ENCODE data around the gene PPP6R2. TPM values are rescaled to one million over a fixed set of nuclear protein-coding genes. Genes with fewer than 3 reads are reported as not detected.

The PPP6R2 gene
- polyA plus RNA-seq, 1 donor from 2014 or later, result 85.4 TPM

GRCh38 chr22:50481045-50481439, 137.9 kb downstream of the PPP6R2 start:
- Histone ChIP-seq H2AFZ (ENCODE audit: low read depth, low read length) (no peak overlapping the region), H3K4me2 (ENCODE audit: low read length) (no peak overlapping the region)

DNA sequence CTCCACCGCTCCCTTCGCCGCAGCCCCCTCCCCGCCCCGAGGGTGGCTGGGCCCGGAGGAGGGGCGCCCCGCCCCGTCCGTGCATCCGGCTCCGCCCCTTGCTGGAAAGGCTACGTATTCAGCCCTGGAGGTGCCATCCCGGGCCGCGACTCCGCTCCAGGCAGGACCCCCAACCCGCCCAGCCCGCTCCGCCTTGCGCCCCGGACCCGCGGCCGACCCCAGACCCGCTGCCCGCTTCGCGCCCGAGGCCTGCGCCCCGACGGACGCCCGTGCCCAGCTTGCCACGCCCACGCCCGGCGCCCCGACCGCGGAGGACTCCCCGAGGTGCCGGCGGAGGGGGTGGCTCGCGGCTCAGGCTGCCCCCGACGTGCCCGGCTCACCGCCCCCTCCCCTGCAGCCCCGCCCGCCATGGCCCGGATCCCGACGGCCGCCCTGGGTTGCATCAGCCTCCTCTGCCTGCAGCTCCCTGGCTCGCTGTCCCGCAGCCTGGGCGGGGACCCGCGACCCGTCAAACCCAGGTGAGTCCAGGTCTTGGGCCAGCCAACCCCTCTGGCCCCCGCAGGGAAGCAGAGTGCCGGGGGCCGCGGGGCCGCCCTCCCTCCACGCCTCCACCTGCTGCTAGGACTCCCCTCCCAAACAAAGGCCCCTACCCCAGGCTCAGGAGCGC, 138.4 kb downstream of the PPP6R2 start, which contains the start of gene ADM2:
Gene ADM2, plus strand, starts transcription at position 104 of the 667 bp plus-strand sequence. Its CDS starts 305 bp downstream, at position 409.
- no peaks in the 10 kb centered on the region for H3F3A ChIP-seq (ENCODE audit: insufficient read depth, low read length, poor library complexity, severe bottlenecking)
- no peak within 1 kb of the TSS for H2AFZ ChIP-seq (ENCODE audit: low read depth, low read length)
- no peaks in the 10 kb centered on the region for H4K20me1 ChIP-seq (ENCODE audit: insufficient read depth)
- no peaks in the 10 kb centered on the region for H3K79me2 ChIP-seq (replicated peaks; ENCODE audit: insufficient read depth, low read length)
- H3K27me3 ChIP-seq (ENCODE audit: insufficient read depth, low read depth, low read length), result peaks cover 32% of the 10 kb centered on the region
- no peaks in the 10 kb centered on the region for H3K9me2 ChIP-seq (ENCODE audit: insufficient read depth, low read length)
- TF ChIP-seq MXI1 (conservative IDR thresholded peaks at IDR 0.05; ENCODE audit: poor library complexity, severe bottlenecking) (no peak), TAF1 (IDR thresholded peaks at IDR 0.05; ENCODE audit: low read depth) (no peak), SMC3 (conservative IDR thresholded peaks at IDR 0.05; ENCODE audit: poor library complexity) (no peak), EP300 (conservative IDR thresholded peaks at IDR 0.05; ENCODE audit: poor library complexity, severe bottlenecking) (no peak), RAD21 (conservative IDR thresholded peaks at IDR 0.05) (no peak), POLR2AphosphoS5 (IDR thresholded peaks at IDR 0.05) (no peak), EZH2 (IDR thresholded peaks at IDR 0.05; ENCODE audit: borderline replicate concordance, insufficient read depth, low read length, poor library complexity, severe bottlenecking) (no peak)
- TF ChIP-seq, protein P1, sequence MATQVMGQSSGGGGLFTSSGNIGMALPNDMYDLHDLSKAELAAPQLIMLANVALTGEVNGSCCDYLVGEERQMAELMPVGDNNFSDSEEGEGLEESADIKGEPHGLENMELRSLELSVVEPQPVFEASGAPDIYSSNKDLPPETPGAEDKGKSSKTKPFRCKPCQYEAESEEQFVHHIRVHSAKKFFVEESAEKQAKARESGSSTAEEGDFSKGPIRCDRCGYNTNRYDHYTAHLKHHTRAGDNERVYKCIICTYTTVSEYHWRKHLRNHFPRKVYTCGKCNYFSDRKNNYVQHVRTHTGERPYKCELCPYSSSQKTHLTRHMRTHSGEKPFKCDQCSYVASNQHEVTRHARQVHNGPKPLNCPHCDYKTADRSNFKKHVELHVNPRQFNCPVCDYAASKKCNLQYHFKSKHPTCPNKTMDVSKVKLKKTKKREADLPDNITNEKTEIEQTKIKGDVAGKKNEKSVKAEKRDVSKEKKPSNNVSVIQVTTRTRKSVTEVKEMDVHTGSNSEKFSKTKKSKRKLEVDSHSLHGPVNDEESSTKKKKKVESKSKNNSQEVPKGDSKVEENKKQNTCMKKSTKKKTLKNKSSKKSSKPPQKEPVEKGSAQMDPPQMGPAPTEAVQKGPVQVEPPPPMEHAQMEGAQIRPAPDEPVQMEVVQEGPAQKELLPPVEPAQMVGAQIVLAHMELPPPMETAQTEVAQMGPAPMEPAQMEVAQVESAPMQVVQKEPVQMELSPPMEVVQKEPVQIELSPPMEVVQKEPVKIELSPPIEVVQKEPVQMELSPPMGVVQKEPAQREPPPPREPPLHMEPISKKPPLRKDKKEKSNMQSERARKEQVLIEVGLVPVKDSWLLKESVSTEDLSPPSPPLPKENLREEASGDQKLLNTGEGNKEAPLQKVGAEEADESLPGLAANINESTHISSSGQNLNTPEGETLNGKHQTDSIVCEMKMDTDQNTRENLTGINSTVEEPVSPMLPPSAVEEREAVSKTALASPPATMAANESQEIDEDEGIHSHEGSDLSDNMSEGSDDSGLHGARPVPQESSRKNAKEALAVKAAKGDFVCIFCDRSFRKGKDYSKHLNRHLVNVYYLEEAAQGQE (IDR thresholded peaks at IDR 0.05; ENCODE audit: borderline replicate concordance), result no peak
- TF ChIP-seq, protein P2, sequence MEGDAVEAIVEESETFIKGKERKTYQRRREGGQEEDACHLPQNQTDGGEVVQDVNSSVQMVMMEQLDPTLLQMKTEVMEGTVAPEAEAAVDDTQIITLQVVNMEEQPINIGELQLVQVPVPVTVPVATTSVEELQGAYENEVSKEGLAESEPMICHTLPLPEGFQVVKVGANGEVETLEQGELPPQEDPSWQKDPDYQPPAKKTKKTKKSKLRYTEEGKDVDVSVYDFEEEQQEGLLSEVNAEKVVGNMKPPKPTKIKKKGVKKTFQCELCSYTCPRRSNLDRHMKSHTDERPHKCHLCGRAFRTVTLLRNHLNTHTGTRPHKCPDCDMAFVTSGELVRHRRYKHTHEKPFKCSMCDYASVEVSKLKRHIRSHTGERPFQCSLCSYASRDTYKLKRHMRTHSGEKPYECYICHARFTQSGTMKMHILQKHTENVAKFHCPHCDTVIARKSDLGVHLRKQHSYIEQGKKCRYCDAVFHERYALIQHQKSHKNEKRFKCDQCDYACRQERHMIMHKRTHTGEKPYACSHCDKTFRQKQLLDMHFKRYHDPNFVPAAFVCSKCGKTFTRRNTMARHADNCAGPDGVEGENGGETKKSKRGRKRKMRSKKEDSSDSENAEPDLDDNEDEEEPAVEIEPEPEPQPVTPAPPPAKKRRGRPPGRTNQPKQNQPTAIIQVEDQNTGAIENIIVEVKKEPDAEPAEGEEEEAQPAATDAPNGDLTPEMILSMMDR (IDR thresholded peaks at IDR 0.05; ENCODE audit: poor library complexity, severe bottlenecking), result no peak
- no peaks in the 10 kb centered on the region for H3K36me3 ChIP-seq (ENCODE audit: insufficient read depth, low read length)
- H3K4me3 ChIP-seq (ENCODE audit: low read length), result no peak within 1 kb of the TSS
- H3K4me2 ChIP-seq (ENCODE audit: low read length), result no peak within 1 kb of the TSS
- H3K9ac ChIP-seq (ENCODE audit: low read length), result no peak within 1 kb of the TSS
- H3K9me3 ChIP-seq (ENCODE audit: low read length), result no peaks in the 10 kb centered on the region
- no peak within 1 kb of the TSS for H3K27ac ChIP-seq (ENCODE audit: low read length)

More at GRCh38 chr22:50481045-50481439, 137.9 kb downstream of the PPP6R2 start:
- Histone ChIP-seq H3K4me3 (ENCODE audit: low read length) (no peak overlapping the region), H3K27me3 (ENCODE audit: insufficient read depth, low read depth, low read length) (peaks cover 32% of the 10 kb centered on the region), H3F3A (ENCODE audit: insufficient read depth, low read length, poor library complexity, severe bottlenecking) (no peaks in the 10 kb centered on the region), H3K79me2 (replicated peaks; ENCODE audit: insufficient read depth, low read length) (no peaks in the 10 kb centered on the region), H3K9me3 (ENCODE audit: low read length) (no peaks in the 10 kb centered on the region), H3K27ac (ENCODE audit: low read length) (no peak overlapping the region), H3K9me2 (ENCODE audit: insufficient read depth, low read length) (no peaks in the 10 kb centered on the region), H3K36me3 (ENCODE audit: insufficient read depth, low read length) (no peaks in the 10 kb centered on the region), H4K20me1 (ENCODE audit: insufficient read depth) (no peaks in the 10 kb centered on the region), H3K9ac (ENCODE audit: low read length) (no peak overlapping the region)
- TF ChIP-seq, protein P2 (IDR thresholded peaks at IDR 0.05; ENCODE audit: poor library complexity, severe bottlenecking), result no peak
- TF ChIP-seq, protein P1 (IDR thresholded peaks at IDR 0.05; ENCODE audit: borderline replicate concordance), result no peak
- TF ChIP-seq EZH2 (IDR thresholded peaks at IDR 0.05; ENCODE audit: borderline replicate concordance, insufficient read depth, low read length, poor library complexity, severe bottlenecking) (no peak), RAD21 (conservative IDR thresholded peaks at IDR 0.05) (no peak), SMC3 (conservative IDR thresholded peaks at IDR 0.05; ENCODE audit: poor library complexity) (no peak), EP300 (conservative IDR thresholded peaks at IDR 0.05; ENCODE audit: poor library complexity, severe bottlenecking) (no peak), POLR2AphosphoS5 (IDR thresholded peaks at IDR 0.05) (no peak), TAF1 (IDR thresholded peaks at IDR 0.05; ENCODE audit: low read depth) (no peak), MXI1 (conservative IDR thresholded peaks at IDR 0.05; ENCODE audit: poor library complexity, severe bottlenecking) (no peak)

All from neural cell (in vitro differentiated cells).